NCI-H2029 treated with DMSO at 0.1 percent for 48 hours (cell line): ENCODE data around the gene CLK2.
"Not testable (repeated sequence)": the region's sequence is repeated elsewhere in the genome, so short reads cannot be mapped to it uniquely, and the experiment has no call there.

ENCODE experiments used
- DNase-seq: peaks from one replicate; lab custom pipeline; 2025; lab: John Stamatoyannopoulos, UW

CLK2 gene

GRCh38 chr1:155242805-155243358 is 30.4 kb downstream of the CLK2 start:
- DNase-seq = no peak

DNA sequence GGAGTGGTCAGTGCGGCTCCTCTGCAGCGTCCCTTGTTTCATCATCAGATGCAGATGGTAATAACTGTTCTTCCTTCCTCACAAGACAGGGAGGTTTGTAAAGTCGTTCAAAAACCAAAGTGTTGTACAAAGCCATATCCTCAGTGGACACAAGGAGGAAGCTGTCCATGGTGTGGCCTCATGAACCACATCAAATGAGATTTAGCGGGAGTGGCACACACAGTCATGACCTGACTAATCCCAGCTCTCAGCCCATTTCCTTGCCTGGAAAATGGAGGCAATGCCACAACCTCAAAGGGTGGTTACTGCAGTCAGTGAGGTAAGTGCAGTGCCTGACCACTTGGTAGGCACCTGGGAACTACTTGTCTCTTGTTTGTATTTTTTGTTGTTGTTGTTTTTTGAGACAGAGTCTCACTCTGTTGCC is 31.5 kb downstream of the CLK2 start:
- no peak for DNase-seq

- peak; percentile 47 for DNase-seq
These were observed 32.1 kb downstream of the CLK2 start for GRCh38 chr1:155241069-155241679.

DNA sequence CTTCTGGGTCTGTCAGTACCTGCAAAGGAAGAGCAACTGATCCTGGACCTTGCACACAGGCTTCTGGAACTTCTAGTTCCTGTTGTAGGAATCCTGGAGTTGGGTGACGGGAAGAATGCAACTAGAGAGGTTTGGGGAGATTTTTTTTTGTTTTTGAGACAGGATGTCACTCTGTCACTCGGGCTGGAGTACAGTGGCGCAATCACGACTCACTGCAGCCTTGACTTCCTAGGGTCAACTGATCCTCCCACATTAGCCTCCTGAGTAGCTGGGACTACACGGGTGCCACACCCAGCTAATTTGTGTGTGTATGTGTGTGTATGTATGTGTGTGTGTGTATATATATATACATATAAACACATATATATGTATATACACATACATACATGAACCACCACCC is 36.9 kb downstream of the CLK2 start:
- DNase-seq = no peak

- DNase-seq = not testable (repeated sequence)
These were observed 37.9 kb downstream of the CLK2 start for GRCh38 chr1:155235375-155235774.

GRCh38 chr1:155233502-155233901 is 39.8 kb downstream of the CLK2 start:
- DNase-seq = not testable (repeated sequence)

DNA sequence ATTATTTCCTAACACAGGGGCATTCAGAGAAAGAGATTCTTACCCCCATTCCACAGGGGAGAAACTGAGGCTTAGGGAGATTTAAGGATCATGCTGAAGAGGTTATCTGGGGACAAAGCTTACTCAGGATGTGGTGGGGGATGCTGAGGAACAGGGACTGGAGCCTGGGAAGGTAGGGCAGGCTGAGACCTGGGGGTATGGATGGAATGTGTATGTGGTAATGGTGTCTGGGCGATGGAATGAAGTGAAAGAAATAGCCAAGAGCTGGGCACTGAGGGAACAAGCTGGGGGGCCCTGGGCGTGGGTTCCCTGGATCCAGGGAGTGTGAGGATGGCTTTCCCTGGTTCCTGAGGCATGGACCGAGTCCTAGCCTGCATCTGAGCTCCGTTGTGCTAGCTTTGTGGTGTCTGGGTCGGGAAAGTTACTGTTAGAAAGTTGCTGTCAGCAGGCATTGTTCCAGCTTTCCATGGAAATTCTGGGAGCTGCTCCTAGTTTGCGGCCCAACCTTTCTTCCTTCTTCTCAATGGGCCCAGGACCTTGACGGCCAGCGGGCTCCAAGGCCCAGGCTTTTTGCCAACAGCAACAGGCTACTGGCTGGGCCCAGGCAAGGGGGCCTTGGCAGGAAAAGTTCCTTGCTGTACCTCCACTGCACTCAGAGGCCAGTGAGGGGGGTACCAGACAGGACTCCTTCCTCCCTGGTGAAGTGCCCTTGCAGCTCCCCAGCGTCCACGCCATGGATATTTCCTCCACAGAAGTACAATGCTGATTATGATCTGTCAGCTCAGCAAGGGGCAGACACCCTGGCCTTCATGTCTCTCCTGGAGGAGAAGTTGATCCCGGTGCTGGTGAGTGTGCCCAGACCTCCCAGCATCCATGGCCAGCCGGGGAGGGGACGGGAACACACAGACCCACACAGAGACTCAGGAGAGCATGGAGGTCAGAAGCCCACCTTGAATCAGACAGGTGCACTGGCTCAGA is 41.0 kb downstream of the CLK2 start:
- not testable (repeated sequence) for DNase-seq

- DNase-seq = not testable (repeated sequence)
These were observed 42.0 kb downstream of the CLK2 start for GRCh38 chr1:155231302-155231701.

DNA sequence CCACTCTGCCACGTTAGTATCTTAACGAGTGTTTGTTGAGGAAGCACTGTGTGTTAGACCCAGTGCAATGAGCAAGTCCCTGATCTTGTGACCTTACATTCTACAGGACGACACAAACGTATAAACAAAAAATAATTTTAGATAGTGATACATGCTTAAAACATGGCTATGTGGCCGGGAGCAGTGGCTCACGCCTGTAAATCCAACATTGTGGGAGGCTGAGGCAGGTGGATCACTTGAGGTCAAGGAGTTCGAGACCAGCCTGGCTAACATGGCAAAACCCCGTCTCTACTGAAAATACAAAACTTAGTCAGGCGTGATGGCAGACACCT is 45.2 kb downstream of the CLK2 start:
- DNase-seq = no peak

GRCh38 chr1:155227261-155228095 is 45.8 kb downstream of the CLK2 start:
- DNase-seq = peak; percentile 94

GRCh38 chr1:155226910-155227260 is 46.4 kb downstream of the CLK2 start:
- no peak for DNase-seq

GRCh38 chr1:155226188-155226909 is 47.0 kb downstream of the CLK2 start:
- DNase-seq = peak; percentile 34

DNA sequence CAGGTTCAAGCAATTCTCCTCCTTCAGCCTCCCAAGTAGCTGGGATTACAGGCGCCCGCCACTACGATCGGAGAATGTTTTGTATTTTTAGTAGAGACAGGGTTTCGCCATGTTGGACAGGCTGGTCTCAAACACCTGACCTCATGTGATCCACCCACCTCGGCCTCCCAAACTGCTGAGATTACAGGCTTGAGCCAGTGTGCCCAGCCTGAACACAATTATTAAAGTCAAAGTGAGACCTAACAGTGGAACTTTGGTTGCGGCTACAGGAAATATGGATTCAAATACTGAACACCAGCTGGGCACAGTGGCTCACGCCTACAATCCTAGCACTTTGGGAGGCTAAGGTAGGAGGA is 47.9 kb downstream of the CLK2 start:
- DNase-seq = not testable (repeated sequence)

GRCh38 chr1:155223047-155223446 is 50.3 kb downstream of the CLK2 start:
- DNase-seq = no peak

GRCh38 chr1:155220211-155220965 is 52.9 kb downstream of the CLK2 start:
- DNase-seq = not testable (repeated sequence)

GRCh38 chr1:155219592-155220031 is 53.7 kb downstream of the CLK2 start:
- no peak for DNase-seq

GRCh38 chr1:155218854-155219591 is 54.3 kb downstream of the CLK2 start:
- DNase-seq = peak; percentile 23

DNA sequence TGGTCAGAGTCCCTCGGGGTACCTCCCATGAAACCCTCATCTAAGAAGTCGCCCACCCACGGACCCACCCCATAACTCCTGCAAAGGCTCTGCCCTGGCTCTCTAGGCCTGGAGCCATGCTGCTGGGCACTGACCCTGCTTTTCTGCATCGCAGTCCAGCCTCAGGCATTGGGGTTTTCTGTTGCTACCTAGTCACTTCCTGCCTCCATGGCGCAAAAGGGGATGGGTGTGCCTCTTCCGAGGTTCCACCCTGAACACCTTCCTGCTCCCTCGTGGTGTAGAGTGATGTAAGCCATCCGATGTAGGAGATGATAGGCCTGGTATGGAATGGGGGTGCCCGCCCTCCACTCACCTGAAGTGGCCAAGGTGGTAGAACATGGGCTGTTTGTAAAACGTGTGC is 58.6 kb downstream of the CLK2 start:
- not testable (repeated sequence) for DNase-seq
